NCI-H510A treated with DMSO at 0.1 percent for 48 hours (cell line): Measurements from ENCODE around the gene EHD1.
"Not testable (repeated sequence)": the region's sequence is repeated elsewhere in the genome, so short reads cannot be mapped to it uniquely, and the experiment has no call there.

ENCODE experiments used
- DNase-seq: peaks from one replicate; lab custom pipeline; 2025; lab: John Stamatoyannopoulos, UW

The EHD1 gene

DNA sequence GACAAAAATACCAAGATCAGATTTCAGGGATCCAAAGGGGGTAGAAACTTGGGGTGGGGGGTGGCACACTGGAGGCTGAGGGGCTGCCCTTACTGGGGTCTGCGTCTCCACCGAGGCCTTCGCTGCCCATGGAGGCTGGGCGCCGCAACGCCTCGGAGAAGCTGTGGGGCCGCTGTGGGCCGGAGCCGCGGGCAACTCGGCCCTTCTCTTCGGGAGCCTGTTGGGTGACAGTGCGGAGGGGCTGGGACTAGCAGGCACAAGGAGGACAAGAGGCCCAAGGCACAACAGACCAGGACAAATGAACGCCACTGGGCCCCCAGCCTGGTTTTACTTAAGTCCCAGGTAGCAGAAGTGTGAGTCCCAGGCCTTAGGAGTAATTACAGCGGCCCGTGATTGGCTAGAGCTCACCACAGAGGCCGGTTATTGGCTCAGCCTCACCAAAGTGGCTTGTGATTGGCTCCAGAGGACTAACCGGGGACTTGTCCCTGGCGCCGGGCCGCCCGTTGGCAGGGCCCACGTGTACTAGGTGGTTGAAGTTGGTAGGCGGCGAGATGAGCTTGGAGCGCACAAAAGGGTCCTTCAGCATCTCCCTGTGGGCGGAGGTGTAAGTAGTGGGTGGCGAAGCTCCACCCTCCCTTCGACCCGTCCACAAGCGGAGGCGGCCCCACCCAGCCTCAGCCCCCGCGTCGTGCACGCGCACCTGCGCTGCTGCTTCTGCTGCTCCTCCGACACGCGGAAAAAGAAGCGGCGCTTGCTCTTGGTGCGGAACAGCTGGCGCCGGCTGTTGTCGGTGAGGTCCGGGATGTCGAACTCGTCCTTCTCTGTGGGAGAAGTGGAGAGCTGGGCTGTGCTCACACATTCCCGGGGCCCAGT, 51.6 kb downstream of the EHD1 start:
- no peak for DNase-seq

DNA sequence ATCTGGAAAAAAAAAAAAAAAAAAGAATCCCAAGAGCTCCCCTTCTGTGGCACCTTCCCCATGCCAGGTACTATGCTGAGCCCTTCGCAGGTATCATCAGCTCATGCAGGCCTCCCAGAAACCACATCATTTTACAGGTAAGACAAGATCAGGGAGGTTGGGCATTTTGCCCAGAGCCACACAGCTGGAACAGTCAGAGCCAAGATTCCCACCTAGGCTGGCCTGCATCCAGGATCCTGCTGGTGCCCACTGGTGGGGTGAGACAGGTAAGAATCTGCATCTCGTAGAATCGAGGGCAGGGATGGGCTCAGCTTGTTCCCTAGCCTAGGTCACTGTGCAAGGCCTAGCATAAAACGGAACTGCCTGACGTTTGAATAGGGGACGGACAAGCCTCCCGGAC, 52.4 kb downstream of the EHD1 start:
- DNase-seq: no peak

- DNase-seq: no peak
Observed at GRCh38 chr11:64823568-64824119, 54.8 kb downstream of the EHD1 start.

DNA sequence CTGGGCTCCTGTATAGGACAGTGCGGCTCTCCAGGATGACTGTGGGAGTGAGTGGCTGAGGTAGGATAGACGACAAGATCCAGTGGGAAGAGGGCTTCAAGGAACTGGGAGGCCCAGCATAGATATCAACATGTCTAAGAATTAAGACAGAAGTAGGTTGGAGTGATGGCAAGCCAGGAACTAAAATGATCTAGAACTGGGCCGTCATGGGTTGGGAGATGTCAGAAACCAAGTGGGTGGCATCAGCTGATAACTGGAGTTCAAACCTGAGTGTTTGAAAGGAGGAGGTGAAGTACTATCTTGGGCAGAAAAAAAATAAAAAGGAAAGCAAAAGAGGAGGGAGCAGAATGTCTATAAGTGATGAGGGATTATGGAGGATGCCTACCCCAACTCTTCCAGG, 60.9 kb downstream of the EHD1 start:
- no peak for DNase-seq

GRCh38 chr11:64815433-64815832, 63.0 kb downstream of the EHD1 start:
- DNase-seq: not testable (repeated sequence)

DNA sequence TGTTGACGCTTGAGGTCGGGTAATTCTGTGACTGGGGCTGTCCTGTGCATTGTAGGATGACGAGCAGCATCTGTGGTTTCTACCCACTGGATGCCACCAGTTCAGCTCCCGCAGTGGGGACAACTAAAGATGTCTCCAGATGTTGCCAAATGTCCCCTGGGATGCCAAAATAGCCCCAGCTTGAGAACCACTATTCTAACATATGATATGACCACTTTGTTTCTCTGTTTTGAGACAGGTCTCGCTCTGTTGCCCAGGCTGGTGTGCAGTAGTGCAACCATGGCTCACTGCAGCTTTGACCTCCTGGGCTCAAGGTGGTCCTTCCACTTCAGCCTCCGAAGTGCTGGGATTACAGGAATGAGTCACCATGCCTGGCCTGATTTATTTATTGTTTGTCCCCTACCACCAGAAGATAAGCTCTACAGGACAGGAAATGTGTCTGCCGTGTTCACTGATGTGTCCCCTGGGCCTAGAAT, 63.7 kb downstream of the EHD1 start:
- DNase-seq: no peak

- DNase-seq: no peak
Observed at GRCh38 chr11:64813826-64814225, 64.6 kb downstream of the EHD1 start.

DNA sequence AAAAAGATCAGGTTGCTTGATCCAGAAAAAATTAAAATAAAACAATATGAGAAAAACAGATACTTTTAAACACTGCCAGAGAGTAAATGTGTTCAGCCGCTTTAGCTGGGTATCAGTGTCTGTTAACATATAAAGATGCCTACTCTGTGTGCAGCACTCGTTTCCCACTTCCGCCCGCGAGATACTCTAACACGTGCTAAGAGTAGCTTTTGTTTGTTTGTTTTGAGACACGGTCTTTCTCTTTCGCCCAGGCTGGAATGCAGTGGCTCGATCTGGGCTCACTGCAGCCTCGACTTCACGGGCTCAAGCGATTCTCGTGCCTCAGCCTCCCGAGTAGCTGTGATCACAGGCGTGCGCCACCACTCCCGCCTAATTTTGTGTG, 67.5 kb downstream of the EHD1 start:
- peak; percentile 92 for DNase-seq

- DNase-seq: peak; percentile 96
Observed at GRCh38 chr11:64810271-64810890, 68.0 kb downstream of the EHD1 start, which contains the start of gene MEN1. TSS of gene MEN1 (minus strand) at chr11:64810551. CDS start at chr11:64810109, 442 bp downstream.

DNA sequence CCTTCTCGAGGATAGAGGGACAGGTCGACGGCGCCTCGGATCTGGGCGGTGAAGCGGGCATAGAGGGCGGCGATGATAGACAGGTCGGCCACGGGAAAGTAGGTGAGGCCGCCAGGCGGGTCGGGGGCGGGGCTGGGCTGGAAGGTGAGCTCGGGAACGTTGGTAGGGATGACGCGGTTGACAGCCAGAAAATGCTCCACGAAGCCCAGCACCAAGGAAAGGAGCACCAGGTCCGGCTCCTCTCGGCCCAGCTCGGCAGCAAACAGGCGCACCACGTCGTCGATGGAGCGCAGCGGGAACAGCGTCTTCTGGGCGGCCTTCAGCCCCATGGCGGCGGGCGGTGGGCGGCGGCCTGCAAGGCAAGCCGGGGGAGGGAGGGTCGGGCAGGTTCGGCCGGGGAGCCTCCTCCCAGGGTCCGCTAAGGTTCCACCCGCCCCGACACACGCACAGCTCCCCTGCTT, 68.6 kb downstream of the EHD1 start:
- DNase-seq: peak; percentile 34

- DNase-seq: no peak
Observed at GRCh38 chr11:64805481-64805880, 72.9 kb downstream of the EHD1 start.

GRCh38 chr11:64804346-64805210, 73.8 kb downstream of the EHD1 start:
- DNase-seq: no peak

GRCh38 chr11:64803846-64804345, 74.5 kb downstream of the EHD1 start:
- no peak for DNase-seq

DNA sequence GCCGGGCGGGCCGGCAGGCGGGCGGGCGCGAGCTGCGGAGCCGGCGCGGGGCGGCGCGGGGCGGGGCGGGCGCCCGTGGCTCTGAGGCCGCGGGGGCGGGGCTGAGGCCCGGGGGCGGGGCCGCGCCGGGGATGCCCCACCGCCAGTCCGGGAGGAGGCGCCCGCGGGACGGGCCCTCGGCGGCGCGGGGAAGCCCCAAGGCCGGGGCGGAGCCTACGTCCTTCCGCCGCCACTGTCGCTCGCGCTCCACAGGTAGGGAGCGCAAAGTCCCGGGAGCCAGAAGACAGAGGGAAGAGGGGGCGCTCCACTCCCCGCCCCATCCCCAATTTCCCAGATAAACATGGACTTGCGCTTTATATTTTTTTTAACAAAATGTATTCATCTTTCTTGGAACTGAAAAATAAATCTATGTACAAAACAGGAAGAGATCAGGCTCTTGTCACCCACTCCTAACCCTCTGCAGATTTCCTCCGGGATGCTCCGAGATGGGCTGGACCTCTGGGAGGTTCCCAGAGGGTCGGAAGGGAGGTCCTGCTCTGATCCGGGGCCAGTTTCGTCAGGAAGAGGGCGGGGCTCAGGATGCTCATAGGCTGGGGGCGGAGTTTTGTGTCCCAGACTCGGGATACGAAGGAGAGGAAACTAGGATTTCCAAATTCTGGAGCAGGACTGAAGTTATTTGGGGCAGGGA, 75.1 kb downstream of the EHD1 start, which contains the start of gene MAP4K2:
Gene MAP4K2 (minus strand): TSS at position 57 of the 688 bp plus-strand sequence. CDS start 65 bp downstream, outside the sequence.
- DNase-seq: peak; percentile 85

DNA sequence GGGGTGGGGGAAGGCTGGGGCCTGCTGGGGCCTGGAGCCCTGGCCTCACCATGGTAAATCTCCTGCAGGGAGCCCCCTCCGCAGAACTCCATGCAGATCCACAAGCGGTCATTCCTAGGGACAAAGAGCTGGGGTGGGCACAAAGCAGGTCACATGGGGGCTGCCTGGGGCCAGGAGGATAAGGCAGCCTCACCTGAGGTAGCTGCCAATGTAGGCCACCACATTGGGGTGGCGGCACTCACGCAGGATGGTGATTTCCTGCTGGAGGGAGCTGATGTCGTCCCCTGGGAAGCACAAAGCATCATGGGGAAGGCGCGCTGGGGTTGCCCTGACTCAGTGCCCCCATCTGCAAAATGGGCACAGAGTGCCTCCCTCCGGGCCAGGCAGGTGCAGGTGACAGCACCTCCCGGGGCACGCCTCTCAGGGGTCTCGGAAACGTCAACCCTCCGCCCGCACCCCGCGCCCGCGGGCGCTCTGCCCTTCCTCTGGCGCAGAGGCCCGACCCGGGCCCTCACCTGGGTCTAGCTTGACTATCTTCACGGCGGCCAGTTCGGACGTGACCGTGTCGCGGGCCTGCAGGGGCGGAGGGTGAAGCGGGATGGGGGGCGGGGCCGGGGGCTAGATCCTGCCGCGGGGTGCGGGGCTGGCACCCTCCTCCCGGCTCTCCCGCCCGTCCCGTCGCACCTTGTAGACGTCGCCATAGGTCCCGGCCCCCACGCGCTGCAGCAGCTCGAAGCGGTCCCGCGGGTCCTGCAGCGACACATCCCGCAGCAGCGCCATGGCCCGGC, 75.9 kb downstream of the EHD1 start:
- DNase-seq: no peak
